SK-N-SH treated with all-trans-retinoic acid at 6 μM for 48 hours (cell line): ENCODE data around the gene PTBP1.

ENCODE experiments used
- ATAC-seq: fragments of 200-7000 bp; cut with Tn5 transposase; 3 replicates; pipeline ENCODE4 v1.9.1; 2020; ENCODE audit warnings: mild to moderate bottlenecking, moderate library complexity
- ARNTL ChIP-seq: fragments of 450-650 bp; formaldehyde crosslinking; IDR thresholded peaks from 2 replicates; pipeline ENCODE4 v1.5.0; 2020; ENCODE audit warnings: low read depth, mild to moderate bottlenecking, moderate library complexity, borderline replicate concordance
- CSDC2 ChIP-seq: fragments of 250-450 bp; sonication (Bioruptor Pico); IDR thresholded peaks from 2 replicates; pipeline ENCODE4 v1.5.0; 2020; ENCODE audit warnings: mild to moderate bottlenecking, moderate library complexity
- ESRRG ChIP-seq: fragments of 250-450 bp; sonication (Bioruptor Pico); IDR thresholded peaks from 2 replicates; pipeline ENCODE4 v1.6.1; 2021; ENCODE audit warnings: mild to moderate bottlenecking
- ISL1 ChIP-seq: fragments of 250-450 bp; sonication (Bioruptor Pico); IDR thresholded peaks from 2 replicates; pipeline ENCODE4 v2.1.2; 2022; ENCODE audit warnings: mild to moderate bottlenecking, moderate library complexity
- PPARA ChIP-seq: fragments of 250-450 bp; sonication (Bioruptor Pico); IDR thresholded peaks from 2 replicates; pipeline ENCODE4 v1.5.0; 2020; ENCODE audit warnings: mild to moderate bottlenecking, borderline replicate concordance
- TCF4 ChIP-seq: fragments of 250-450 bp; sonication (Bioruptor Pico); IDR thresholded peaks from 2 replicates; pipeline ENCODE4 v1.8.0; 2021; ENCODE audit warnings: mild to moderate bottlenecking, moderate library complexity, borderline replicate concordance
- ZC3H10 ChIP-seq: fragments of 250-450 bp; sonication (Bioruptor Pico); IDR thresholded peaks from 2 replicates; pipeline ENCODE4 v1.5.1; 2021; ENCODE audit warnings: mild to moderate bottlenecking, moderate library complexity
- ZFP3 ChIP-seq: fragments of 250-450 bp; sonication (Bioruptor Pico); IDR thresholded peaks from 2 replicates; pipeline ENCODE4 v1.5.0; 2020; ENCODE audit warnings: mild to moderate bottlenecking, moderate library complexity
- ZFP30 ChIP-seq: fragments of 450-650 bp; formaldehyde crosslinking; IDR thresholded peaks from 2 replicates; pipeline ENCODE4 v1.5.0; 2022; ENCODE audit warnings: mild to moderate bottlenecking, moderate library complexity
- ZNF70 ChIP-seq: fragments of 450-650 bp; formaldehyde crosslinking; IDR thresholded peaks from 2 replicates; pipeline ENCODE4 v1.5.0; 2020; ENCODE audit warnings: mild to moderate bottlenecking, moderate library complexity
- ZNF8 ChIP-seq: fragments of 450-650 bp; formaldehyde crosslinking; IDR thresholded peaks from 2 replicates; pipeline ENCODE4 v1.5.0; 2020; ENCODE audit warnings: mild to moderate bottlenecking, moderate library complexity
- TF ChIP-seq, protein P1 (sequence below): fragments of 250-450 bp; sonication (Bioruptor Pico); IDR thresholded peaks from 2 replicates; pipeline ENCODE4 v1.5.1; 2020; ENCODE audit warnings: low read depth, mild to moderate bottlenecking, moderate library complexity
- TF ChIP-seq, protein P2 (sequence below): fragments of 250-450 bp; sonication (Bioruptor Pico); IDR thresholded peaks from 2 replicates; pipeline ENCODE4 v1.5.1; 2021; ENCODE audit warnings: mild to moderate bottlenecking, moderate library complexity
- TF ChIP-seq, protein P3 (sequence below): fragments of 250-450 bp; sonication (Bioruptor Pico); IDR thresholded peaks from 2 replicates; pipeline ENCODE4 v1.8.0; 2020; ENCODE audit warnings: mild to moderate bottlenecking, moderate library complexity, borderline replicate concordance
- TF ChIP-seq, protein P4 (sequence below): fragments of 250-450 bp; sonication (Bioruptor Pico); IDR thresholded peaks from 2 replicates; pipeline ENCODE4 v1.8.0; 2021; ENCODE audit warnings: low read depth, mild to moderate bottlenecking, moderate library complexity, borderline replicate concordance

PTBP1 gene

DNA sequence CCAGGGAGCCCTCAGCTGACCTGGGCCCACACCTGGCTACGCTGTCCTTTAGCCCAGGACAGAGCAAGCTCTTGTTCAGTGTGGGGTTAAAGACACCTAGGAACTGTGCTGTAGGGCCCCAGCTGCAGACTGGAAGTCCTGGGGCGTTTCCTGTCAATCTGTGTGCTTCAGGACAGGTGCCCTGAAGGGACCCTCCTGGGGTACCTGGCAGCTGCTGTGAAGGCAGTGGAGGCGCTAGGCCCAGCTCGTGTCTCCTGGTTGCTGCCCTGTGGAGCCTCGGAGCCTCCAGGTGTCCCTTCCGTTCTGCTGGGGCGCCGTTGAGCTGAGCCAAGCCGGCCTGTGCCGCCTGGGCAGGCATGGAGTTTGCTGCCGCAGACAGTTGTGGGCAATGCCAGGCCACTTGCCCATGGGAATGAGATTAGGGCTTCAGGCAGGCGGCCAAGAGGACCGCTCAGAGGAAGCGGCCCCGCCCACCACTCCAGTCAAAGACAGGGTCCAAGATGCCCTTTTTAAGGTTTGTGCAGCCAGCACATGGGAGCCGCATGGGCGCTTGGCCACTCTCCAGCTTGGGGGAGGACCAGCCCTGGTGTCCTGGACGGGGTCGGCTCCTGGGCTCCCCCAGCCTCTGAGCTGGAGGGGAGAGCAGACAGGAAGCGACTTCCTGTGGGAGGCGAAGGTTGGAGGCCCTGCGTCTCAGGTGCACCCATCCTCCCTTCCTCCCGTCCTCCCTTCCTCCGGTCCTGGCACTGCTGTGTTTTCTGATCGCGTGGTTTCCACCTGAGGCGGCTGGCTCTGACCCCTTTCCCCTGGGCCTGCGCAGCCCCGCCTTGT, 4.0 kb downstream of the PTBP1 start (continued):
- TF ChIP-seq ISL1 (no peak), ZFP30 (CRISPR knock-in tag) (no peak), TCF4 (CRISPR knock-in tag) (no peak), ZFP3 (CRISPR knock-in tag) (no peak)
- TF ChIP-seq, protein P1, sequence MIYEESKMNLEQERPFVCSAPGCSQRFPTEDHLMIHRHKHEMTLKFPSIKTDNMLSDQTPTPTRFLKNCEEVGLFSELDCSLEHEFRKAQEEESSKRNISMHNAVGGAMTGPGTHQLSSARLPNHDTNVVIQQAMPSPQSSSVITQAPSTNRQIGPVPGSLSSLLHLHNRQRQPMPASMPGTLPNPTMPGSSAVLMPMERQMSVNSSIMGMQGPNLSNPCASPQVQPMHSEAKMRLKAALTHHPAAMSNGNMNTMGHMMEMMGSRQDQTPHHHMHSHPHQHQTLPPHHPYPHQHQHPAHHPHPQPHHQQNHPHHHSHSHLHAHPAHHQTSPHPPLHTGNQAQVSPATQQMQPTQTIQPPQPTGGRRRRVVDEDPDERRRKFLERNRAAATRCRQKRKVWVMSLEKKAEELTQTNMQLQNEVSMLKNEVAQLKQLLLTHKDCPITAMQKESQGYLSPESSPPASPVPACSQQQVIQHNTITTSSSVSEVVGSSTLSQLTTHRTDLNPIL (CRISPR knock-in tag) = no peak
- TF ChIP-seq, all 23 proteins: peak for 0

DNA sequence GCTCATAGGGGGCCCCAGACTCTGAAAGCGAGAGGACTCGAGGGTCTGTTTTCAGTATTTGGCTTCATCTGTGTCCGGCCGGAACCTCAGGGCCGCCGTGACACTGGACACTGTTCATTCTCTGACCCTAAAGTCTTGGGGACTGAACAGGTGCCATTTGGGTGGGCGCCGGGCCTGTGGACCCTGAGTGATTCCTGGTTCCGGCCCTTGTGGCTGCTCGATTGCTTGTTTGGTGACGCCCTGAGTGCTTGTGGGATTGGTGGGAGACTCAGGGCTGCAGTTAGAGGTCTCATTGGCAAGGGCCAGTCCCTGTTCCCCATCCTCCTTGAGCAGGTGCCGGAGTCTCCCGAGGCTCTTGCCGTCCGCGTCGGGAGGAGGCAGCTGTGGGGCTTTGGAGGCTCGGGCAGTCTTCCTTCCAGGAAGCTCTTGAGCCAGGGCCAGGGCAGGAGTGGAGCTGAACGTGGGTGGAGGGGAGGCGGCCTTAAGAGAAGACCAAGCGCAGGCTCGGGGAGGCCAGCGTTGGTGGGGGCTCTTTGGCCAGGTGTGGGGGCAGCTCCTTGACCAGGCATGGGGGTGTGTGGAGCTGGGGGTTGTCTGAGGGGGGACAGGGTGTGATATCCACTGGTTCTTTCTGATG, 4.7 kb downstream of the PTBP1 start:
- TF ChIP-seq ARNTL (CRISPR knock-in tag) = no peak
- TF ChIP-seq PPARA (CRISPR knock-in tag) = no peak
- TF ChIP-seq ZFP30 (CRISPR knock-in tag) = no peak
- TF ChIP-seq ZNF8 (CRISPR knock-in tag) = no peak
- no peak for TF ChIP-seq CSDC2 (CRISPR knock-in tag)
- no peak for TF ChIP-seq TCF4 (CRISPR knock-in tag)
- TF ChIP-seq ZNF70 (CRISPR knock-in tag) = no peak
- TF ChIP-seq, all 23 proteins: peak for 0
- no peak for ATAC-seq

DNA sequence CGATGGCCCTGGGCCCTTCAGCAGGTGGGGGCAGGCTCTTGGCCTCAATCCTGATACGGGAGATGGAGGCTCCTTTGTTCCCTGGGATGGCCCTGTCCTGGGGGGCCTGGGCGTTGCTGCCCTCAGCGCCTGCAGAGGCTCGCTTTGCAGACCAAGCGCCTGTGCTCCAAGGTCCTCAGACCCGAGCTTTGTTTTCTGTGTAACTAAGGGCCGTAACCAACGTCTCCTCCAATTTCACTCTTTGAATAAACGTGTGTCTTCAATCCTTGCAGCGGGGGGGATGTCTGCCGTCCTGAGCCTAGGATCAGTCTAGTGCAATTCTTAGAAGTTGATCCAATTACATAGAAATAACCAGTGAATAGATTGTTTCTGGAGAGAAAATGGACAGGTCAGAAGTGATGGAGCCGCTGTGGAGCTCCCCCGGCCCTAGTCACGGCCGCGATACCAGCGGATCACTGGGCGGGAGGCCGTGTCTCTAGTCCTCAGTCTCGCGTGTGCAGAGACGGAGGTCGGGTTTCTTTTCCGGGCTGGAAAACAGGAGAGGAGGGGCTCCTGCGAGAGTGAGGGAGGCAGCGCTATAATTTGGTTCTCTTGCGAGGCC, 5.3 kb downstream of the PTBP1 start:
- no peak for ATAC-seq
- TF ChIP-seq CSDC2 (CRISPR knock-in tag) (no peak), ARNTL (CRISPR knock-in tag) (no peak), ZNF70 (CRISPR knock-in tag) (no peak)
- TF ChIP-seq, protein P2, sequence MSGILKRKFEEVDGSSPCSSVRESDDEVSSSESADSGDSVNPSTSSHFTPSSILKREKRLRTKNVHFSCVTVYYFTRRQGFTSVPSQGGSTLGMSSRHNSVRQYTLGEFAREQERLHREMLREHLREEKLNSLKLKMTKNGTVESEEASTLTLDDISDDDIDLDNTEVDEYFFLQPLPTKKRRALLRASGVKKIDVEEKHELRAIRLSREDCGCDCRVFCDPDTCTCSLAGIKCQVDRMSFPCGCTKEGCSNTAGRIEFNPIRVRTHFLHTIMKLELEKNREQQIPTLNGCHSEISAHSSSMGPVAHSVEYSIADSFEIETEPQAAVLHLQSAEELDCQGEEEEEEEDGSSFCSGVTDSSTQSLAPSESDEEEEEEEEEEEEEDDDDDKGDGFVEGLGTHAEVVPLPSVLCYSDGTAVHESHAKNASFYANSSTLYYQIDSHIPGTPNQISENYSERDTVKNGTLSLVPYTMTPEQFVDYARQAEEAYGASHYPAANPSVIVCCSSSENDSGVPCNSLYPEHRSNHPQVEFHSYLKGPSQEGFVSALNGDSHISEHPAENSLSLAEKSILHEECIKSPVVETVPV (CRISPR knock-in tag) = no peak
- TF ChIP-seq, protein P1 (CRISPR knock-in tag) = no peak

DNA sequence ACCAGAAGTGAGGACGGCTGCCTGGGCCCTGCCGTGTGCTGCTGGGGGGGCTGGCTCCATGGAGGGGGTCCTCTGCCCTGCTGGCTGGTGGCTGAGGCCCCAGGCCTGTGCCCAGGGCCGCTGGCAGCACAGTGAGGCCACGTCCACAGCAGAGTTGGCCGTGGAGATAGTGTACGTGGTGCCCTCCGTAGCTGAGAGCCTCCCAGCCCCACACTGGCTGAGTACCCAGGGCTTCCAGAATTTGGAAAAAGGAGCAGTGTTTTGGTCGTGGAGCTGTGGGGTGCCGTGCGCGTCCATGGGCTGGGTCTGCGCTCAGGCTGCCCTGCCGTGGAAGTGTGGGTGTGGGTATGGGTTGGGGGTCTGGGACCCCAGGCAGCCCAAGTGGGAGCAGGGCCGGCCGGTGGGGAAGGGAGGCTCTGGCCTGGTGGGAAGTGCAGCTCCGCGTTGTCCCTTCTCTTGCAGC, 5.9 kb downstream of the PTBP1 start:
- TF ChIP-seq, protein P3, sequence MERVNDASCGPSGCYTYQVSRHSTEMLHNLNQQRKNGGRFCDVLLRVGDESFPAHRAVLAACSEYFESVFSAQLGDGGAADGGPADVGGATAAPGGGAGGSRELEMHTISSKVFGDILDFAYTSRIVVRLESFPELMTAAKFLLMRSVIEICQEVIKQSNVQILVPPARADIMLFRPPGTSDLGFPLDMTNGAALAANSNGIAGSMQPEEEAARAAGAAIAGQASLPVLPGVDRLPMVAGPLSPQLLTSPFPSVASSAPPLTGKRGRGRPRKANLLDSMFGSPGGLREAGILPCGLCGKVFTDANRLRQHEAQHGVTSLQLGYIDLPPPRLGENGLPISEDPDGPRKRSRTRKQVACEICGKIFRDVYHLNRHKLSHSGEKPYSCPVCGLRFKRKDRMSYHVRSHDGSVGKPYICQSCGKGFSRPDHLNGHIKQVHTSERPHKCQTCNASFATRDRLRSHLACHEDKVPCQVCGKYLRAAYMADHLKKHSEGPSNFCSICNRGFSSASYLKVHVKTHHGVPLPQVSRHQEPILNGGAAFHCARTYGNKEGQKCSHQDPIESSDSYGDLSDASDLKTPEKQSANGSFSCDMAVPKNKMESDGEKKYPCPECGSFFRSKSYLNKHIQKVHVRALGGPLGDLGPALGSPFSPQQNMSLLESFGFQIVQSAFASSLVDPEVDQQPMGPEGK (CRISPR knock-in tag) = no peak
- TF ChIP-seq ZNF70 (CRISPR knock-in tag) (no peak), ZC3H10 (CRISPR knock-in tag) (no peak), ZFP3 (CRISPR knock-in tag) (no peak), ZFP30 (CRISPR knock-in tag) (no peak), ISL1 (no peak), ESRRG (CRISPR knock-in tag) (no peak), ARNTL (CRISPR knock-in tag) (no peak), TCF4 (CRISPR knock-in tag) (no peak)
- TF ChIP-seq, protein P2 (CRISPR knock-in tag) = no peak
- TF ChIP-seq, protein P1 (CRISPR knock-in tag) = no peak
- TF ChIP-seq, protein P4, sequence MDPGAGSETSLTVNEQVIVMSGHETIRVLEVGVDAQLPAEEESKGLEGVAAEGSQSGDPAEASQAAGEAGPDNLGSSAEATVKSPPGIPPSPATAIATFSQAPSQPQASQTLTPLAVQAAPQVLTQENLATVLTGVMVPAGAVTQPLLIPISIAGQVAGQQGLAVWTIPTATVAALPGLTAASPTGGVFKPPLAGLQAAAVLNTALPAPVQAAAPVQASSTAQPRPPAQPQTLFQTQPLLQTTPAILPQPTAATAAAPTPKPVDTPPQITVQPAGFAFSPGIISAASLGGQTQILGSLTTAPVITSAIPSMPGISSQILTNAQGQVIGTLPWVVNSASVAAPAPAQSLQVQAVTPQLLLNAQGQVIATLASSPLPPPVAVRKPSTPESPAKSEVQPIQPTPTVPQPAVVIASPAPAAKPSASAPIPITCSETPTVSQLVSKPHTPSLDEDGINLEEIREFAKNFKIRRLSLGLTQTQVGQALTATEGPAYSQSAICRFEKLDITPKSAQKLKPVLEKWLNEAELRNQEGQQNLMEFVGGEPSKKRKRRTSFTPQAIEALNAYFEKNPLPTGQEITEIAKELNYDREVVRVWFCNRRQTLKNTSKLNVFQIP (CRISPR knock-in tag) = no peak
- ATAC-seq = no peak
